K562 (cell line): ENCODE results near the gene SUSD3. TPM values are rescaled to one million over a fixed set of nuclear protein-coding genes. Genes with fewer than 3 reads are reported as not detected.
A peak's percentile ranks its signal among the peaks of the same experiment; 100 is the strongest.

Experiments
- ATF1 ChIP-seq, 2 experiments: fragments of 450-650 bp in 1 of 2; IDR thresholded peaks; 2 replicates each; pipeline ENCODE4 v1.6.1; 2016; ENCODE audit warnings: missing compliant biosample characterization in 1 of 2, missing genetic modification characterization in 1 of 2
- ERF ChIP-seq: fragments of 450-650 bp; formaldehyde crosslinking; IDR thresholded peaks from 2 replicates; pipeline ENCODE4 v1.4.0; 2020; ENCODE audit warnings: mild to moderate bottlenecking, mixed read lengths
- GABPB2 ChIP-seq: fragments of 250-450 bp; sonication (Bioruptor Pico); conservative IDR thresholded peaks from 2 replicates; pipeline ENCODE4 v1.5.1; 2021; ENCODE audit warnings: mild to moderate bottlenecking
- HDAC1 ChIP-seq, 2 experiments: fragments of 450-650 bp; IDR thresholded peaks; 2 replicates each; pipeline ENCODE4 v1.6.1; 2016 to 2017; ENCODE audit warnings: inconsistent platforms in 1 of 2, mild to moderate bottlenecking in 1 of 2, moderate library complexity in 1 of 2
- L3MBTL2 ChIP-seq: fragments of 450-650 bp; IDR thresholded peaks from 2 replicates; pipeline ENCODE4 v1.6.1; 2016; ENCODE audit warnings: mild to moderate bottlenecking, moderate library complexity
- MTA1 ChIP-seq: fragments of 450-650 bp; IDR thresholded peaks from 2 replicates; pipeline ENCODE4 v1.6.1; 2017; ENCODE audit warnings: borderline replicate concordance
- NCOA2 ChIP-seq, 2 experiments: fragments of 450-650 bp; IDR thresholded peaks; 2 replicates each; pipeline ENCODE4 v1.6.1; 2018; ENCODE audit warnings: mild to moderate bottlenecking in 2 of 2, moderate library complexity in 1 of 2; ENCODE audit not compliant: partially characterized antibody in 2 of 2
- POLR2AphosphoS5 ChIP-seq: IDR thresholded peaks from 2 replicates; pipeline ENCODE4 v1.6.1; 2011; ENCODE audit warnings: mild to moderate bottlenecking, low read depth, low read length, moderate library complexity; ENCODE audit not compliant: control insufficient read depth, insufficient read depth
- POLR3G ChIP-seq: IDR thresholded peaks from 2 replicates; pipeline ENCODE4 v1.6.1; 2011; ENCODE audit not compliant: insufficient read length, insufficient replicate concordance; ENCODE audit errors: extremely low read depth
- RBBP5 ChIP-seq: fragments of 200-600 bp; sonication (generic); IDR thresholded peaks from 2 replicates; pipeline ENCODE4 v1.6.1; 2012; ENCODE audit warnings: borderline replicate concordance, mild to moderate bottlenecking, low read length, control low read depth, inconsistent platforms; ENCODE audit not compliant: insufficient read depth, poor library complexity, severe bottlenecking
- SAP30 ChIP-seq: fragments of 200-600 bp; sonication (generic); IDR thresholded peaks from 2 replicates; pipeline ENCODE4 v1.6.1; 2012; ENCODE audit warnings: borderline replicate concordance, low read depth, mild to moderate bottlenecking, moderate library complexity, low read length, control low read depth, inconsistent platforms; ENCODE audit not compliant: insufficient read depth, poor library complexity, severe bottlenecking
- SMARCE1 ChIP-seq: fragments of 450-650 bp; IDR thresholded peaks from 2 replicates; pipeline ENCODE4 v1.7.1; 2016; ENCODE audit warnings: mild to moderate bottlenecking
- ZBTB7A ChIP-seq: IDR thresholded peaks from 2 replicates; pipeline ENCODE4 v1.6.1; 2011; ENCODE audit warnings: low read depth, mild to moderate bottlenecking, low read length, moderate library complexity, borderline replicate concordance; ENCODE audit not compliant: control insufficient read depth
- polyA plus RNA-seq, 8 experiments: library from polyadenylated mRNA; depleted of rRNA in 4 of 8; stranded (reverse) in 5 of 8; unstranded in 3 of 8; fragments of >200 nt; fragmentation: Nextera tagmentation in 2 of 8; fragmentation: Illumina TruSeq in 1 of 8; extraction: Ambion mirVana in 2 of 8; extraction: Trizol in 1 of 8; gene quantifications; 2 replicates each; pipeline versions ENCODE4 v1.2.1 to v1.2.3, GENCODE V29; 2011 to 2014; ENCODE audit warnings: inconsistent platforms in 1 of 8, missing spikeins in 1 of 8
- total RNA-seq, 7 experiments: library from RNA; depleted of rRNA in 6 of 7; stranded (reverse); fragments of >200 nt in 6 of 7; fragmentation: Illumina TruSeq in 2 of 7; extraction: Trizol in 2 of 7; gene quantifications; 2 replicates each; pipeline versions ENCODE4 v1.2.1 to v1.2.3, GENCODE V29; 2011 to 2021; ENCODE audit warnings: low replicate concordance in 1 of 7
- TF ChIP-seq, protein P1 (sequence below): sonication (generic); formaldehyde crosslinking; IDR thresholded peaks from 2 replicates; pipeline ENCODE4 v1.8.0; 2023; ENCODE audit warnings: mild to moderate bottlenecking, missing genetic modification reagents
- TF ChIP-seq, protein P2 (sequence below), 2 experiments: IDR thresholded peaks; 2 replicates each; pipeline ENCODE4 v1.6.1; 2011; ENCODE audit warnings: borderline replicate concordance in 1 of 2, control low read depth in 1 of 2, low read depth in 1 of 2, low read length in 1 of 2, mild to moderate bottlenecking in 1 of 2, mixed read lengths in 1 of 2, moderate library complexity in 1 of 2; ENCODE audit not compliant: insufficient read depth in 1 of 2, insufficient read length in 1 of 2, poor library complexity in 1 of 2, severe bottlenecking in 1 of 2; ENCODE audit errors: extremely low read depth in 1 of 2
- TF ChIP-seq, protein P3 (sequence below): sonication (generic); formaldehyde crosslinking; IDR thresholded peaks from 2 replicates; pipeline ENCODE4 v1.8.1; 2023; ENCODE audit warnings: mild to moderate bottlenecking, missing genetic modification reagents
- TF ChIP-seq, protein P4 (sequence below), 2 experiments: fragments of 250-450 bp in 1 of 2; fragments of 450-650 bp in 1 of 2; sonication (Bioruptor Pico) in 1 of 2; IDR thresholded peaks; 2 replicates each; pipeline versions ENCODE4 v1.6.1 to v1.8.0; 2016 to 2021; ENCODE audit warnings: mild to moderate bottlenecking in 2 of 2, moderate library complexity in 2 of 2, missing compliant biosample characterization in 1 of 2, missing genetic modification characterization in 1 of 2

Gene SUSD3
- total and polyA plus RNA-seq, 9 of the 15 experiments (the other 6 are each of a cell fraction or from before 2014, with no cell fraction given): 1.3 to 21.7 (median 11.4) TPM

DNA sequence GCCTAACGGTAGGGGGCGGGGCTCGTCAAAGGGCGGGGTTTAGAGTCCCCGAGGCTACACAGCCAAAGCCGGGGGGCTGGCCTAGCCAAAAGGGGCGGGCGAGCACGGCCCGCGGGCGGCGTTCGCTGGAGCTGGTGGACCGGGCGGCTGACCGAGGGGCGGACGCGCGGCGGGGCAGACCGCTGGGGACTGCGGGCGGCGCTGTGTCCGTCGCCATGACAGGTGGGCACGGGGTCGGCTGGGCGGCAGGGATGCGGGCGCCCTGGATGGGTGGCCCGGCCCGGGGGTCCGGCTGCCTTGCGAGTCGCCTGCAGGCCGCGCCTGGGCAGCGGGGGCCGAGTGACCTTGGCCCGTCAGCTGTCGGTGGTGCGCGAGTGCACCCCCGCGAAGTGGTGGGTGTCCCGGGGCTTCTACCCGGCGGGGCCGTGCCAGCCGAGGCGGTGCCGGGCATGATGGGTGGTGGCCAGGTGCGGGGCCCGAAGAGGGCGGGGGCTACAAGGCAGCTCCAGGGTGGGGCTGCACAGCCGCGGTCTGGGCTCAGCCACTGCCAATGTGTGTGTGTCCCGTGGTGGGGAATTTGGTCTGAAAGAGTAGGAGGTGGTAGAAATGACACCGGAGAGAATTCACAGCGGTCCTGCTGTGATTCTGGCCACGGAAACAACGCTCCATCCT, 37.8 kb downstream of the SUSD3 start, which contains the start of gene CARD19 (continued):
- TF ChIP-seq GABPB2 (CRISPR knock-in tag) (no peak), ZBTB7A (peak; percentile 54; the same call in 1 of the 2 replicates), MTA1 (no peak), ERF (CRISPR knock-in tag) (peak; percentile 72; the same call in 1 of the 2 replicates), POLR3G (no peak), ATF1 (CRISPR knock-in tag; IDR thresholded peaks at IDR 0.05) (no peak), ATF1 (tag; IDR thresholded peaks at IDR 0.05) (peak; percentile 22; the same call in 1 of the 2 replicates), SMARCE1 (no peak), L3MBTL2 (0 out of 2 replicates have a peak, but pooled peaks have one; percentile 24), POLR2AphosphoS5 (0 out of 2 replicates have a peak, but pooled peaks have one; percentile 29), SAP30 (peak; percentile 77), NCOA2 (IDR thresholded peaks at IDR 0.05; ENCODE audit: partially characterized antibody in 2 of 2) (no peak), HDAC1 (IDR thresholded peaks at IDR 0.05) (0 out of 4 replicates have a peak, but pooled peaks of 1 of the 2 experiments have one; percentile 21), RBBP5 (peak; percentile 71)
- TF ChIP-seq, protein P1, sequence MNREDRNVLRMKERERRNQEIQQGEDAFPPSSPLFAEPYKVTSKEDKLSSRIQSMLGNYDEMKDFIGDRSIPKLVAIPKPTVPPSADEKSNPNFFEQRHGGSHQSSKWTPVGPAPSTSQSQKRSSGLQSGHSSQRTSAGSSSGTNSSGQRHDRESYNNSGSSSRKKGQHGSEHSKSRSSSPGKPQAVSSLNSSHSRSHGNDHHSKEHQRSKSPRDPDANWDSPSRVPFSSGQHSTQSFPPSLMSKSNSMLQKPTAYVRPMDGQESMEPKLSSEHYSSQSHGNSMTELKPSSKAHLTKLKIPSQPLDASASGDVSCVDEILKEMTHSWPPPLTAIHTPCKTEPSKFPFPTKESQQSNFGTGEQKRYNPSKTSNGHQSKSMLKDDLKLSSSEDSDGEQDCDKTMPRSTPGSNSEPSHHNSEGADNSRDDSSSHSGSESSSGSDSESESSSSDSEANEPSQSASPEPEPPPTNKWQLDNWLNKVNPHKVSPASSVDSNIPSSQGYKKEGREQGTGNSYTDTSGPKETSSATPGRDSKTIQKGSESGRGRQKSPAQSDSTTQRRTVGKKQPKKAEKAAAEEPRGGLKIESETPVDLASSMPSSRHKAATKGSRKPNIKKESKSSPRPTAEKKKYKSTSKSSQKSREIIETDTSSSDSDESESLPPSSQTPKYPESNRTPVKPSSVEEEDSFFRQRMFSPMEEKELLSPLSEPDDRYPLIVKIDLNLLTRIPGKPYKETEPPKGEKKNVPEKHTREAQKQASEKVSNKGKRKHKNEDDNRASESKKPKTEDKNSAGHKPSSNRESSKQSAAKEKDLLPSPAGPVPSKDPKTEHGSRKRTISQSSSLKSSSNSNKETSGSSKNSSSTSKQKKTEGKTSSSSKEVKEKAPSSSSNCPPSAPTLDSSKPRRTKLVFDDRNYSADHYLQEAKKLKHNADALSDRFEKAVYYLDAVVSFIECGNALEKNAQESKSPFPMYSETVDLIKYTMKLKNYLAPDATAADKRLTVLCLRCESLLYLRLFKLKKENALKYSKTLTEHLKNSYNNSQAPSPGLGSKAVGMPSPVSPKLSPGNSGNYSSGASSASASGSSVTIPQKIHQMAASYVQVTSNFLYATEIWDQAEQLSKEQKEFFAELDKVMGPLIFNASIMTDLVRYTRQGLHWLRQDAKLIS: no peak
- TF ChIP-seq, protein P2, sequence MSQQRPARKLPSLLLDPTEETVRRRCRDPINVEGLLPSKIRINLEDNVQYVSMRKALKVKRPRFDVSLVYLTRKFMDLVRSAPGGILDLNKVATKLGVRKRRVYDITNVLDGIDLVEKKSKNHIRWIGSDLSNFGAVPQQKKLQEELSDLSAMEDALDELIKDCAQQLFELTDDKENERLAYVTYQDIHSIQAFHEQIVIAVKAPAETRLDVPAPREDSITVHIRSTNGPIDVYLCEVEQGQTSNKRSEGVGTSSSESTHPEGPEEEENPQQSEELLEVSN (IDR thresholded peaks at IDR 0.05; ENCODE audit: borderline replicate concordance in 1 of 2, extremely low read depth in 1 of 2, insufficient read depth in 1 of 2, insufficient read length in 1 of 2, low read depth in 1 of 2, low read length in 1 of 2, poor library complexity in 1 of 2, severe bottlenecking in 1 of 2): peak in 1 of 2 experiments; percentile 20
- TF ChIP-seq, protein P3, sequence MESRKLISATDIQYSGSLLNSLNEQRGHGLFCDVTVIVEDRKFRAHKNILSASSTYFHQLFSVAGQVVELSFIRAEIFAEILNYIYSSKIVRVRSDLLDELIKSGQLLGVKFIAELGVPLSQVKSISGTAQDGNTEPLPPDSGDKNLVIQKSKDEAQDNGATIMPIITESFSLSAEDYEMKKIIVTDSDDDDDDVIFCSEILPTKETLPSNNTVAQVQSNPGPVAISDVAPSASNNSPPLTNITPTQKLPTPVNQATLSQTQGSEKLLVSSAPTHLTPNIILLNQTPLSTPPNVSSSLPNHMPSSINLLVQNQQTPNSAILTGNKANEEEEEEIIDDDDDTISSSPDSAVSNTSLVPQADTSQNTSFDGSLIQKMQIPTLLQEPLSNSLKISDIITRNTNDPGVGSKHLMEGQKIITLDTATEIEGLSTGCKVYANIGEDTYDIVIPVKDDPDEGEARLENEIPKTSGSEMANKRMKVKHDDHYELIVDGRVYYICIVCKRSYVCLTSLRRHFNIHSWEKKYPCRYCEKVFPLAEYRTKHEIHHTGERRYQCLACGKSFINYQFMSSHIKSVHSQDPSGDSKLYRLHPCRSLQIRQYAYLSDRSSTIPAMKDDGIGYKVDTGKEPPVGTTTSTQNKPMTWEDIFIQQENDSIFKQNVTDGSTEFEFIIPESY (CRISPR knock-in tag): no peak
- TF ChIP-seq, protein P4, sequence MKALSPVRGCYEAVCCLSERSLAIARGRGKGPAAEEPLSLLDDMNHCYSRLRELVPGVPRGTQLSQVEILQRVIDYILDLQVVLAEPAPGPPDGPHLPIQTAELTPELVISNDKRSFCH (CRISPR knock-in tag; IDR thresholded peaks at IDR 0.05): no peak
- TF ChIP-seq, protein P4 (tag; IDR thresholded peaks at IDR 0.05): 0 out of 2 replicates have a peak, but pooled peaks have one; percentile 43
